HCT116 (cell line): ENCODE results near the gene VCX3B. TPM values are rescaled to one million over a fixed set of nuclear protein-coding genes. Genes with fewer than 3 reads are reported as not detected.

Source experiments
- ATAC-seq: fragments of 200-7000 bp; cut with Tn5 transposase; 2 replicates; pipeline ENCODE4 v1.9.1; 2020; ENCODE audit warnings: mild to moderate bottlenecking, moderate library complexity
- BruUV-seq: library from RNA; stranded (reverse); fragments of 400-500 nt; replicated peaks from 2 replicates; lab custom pipeline; 2021; lab: Mats Ljungman, UMichigan
- CTCF ChIA-PET: fragments of 300-600 bp; sonication (Branson Sonifier 250); formaldehyde crosslinking; loops from one replicate; lab custom pipeline; 2021; ENCODE audit warnings: antibody characterized with exemption; lab: Charles Lee
- POLR2A ChIA-PET: fragments of 300-600, 350-600 bp; sonication (Branson Sonifier 250); formaldehyde crosslinking; loops from one replicate; lab custom pipeline; 2021; ENCODE audit warnings: antibody characterized with exemption; lab: Charles Lee
- RAD21 ChIA-PET, 2 experiments: fragments of 300-600 bp; sonication (Branson Sonifier 250); formaldehyde crosslinking; loops; one replicate each; lab custom pipeline; 2023; ENCODE audit warnings: low total read pairs in 2 of 2; ENCODE audit not compliant: uncharacterized antibody in 2 of 2, unreplicated experiment in 2 of 2, low non-redundant PET in 1 of 2; lab: Charles Lee
- DNase-seq: peaks from one replicate; pipeline ENCODE4 v3.0.0-alpha.2; 2010; ENCODE audit warnings: low read depth, low spot score
- H2AFZ ChIP-seq: fragments of 200-600 bp; shearing (Covaris generic), sonication (generic); 2 replicates; pipeline ENCODE4 v1.6.1; 2017; ENCODE audit warnings: low read depth, mixed run types, mixed read lengths, antibody characterized with exemption, low read length; ENCODE audit not compliant: poor library complexity, severe bottlenecking
- H3K27ac ChIP-seq: 2 replicates; pipeline ENCODE4 v1.5.1; 2012; ENCODE audit warnings: low read depth, low read length
- H3K27me3 ChIP-seq: fragments of 200-600 bp; sonication (generic); 2 replicates; pipeline ENCODE4 v1.6.1; 2016; ENCODE audit warnings: mixed run types, low read length, mixed read lengths; ENCODE audit not compliant: insufficient read depth
- H3K36me3 ChIP-seq, 2 experiments: fragments of 200-500 bp in 1 of 2; fragments of 200-600 bp in 1 of 2; sonication (Bioruptor generic) in 1 of 2; sonication (generic) in 1 of 2; 2 replicates each; pipeline versions ENCODE4 v1.5.1 to v1.6.1; 2014 to 2016; ENCODE audit warnings: low read length in 2 of 2, inconsistent platforms in 1 of 2, mixed read lengths in 1 of 2, mixed run types in 1 of 2; ENCODE audit not compliant: insufficient read depth in 2 of 2, control insufficient read depth in 1 of 2
- H3K4me1 ChIP-seq, 2 experiments: fragments of 200-600 bp in 1 of 2; sonication (generic) in 1 of 2; 2 replicates each; pipeline versions ENCODE4 v1.5.1 to v1.6.1; 2012 to 2017; ENCODE audit warnings: low read length in 2 of 2, inconsistent platforms in 1 of 2, mild to moderate bottlenecking in 1 of 2, mixed read lengths in 1 of 2, mixed run types in 1 of 2, moderate library complexity in 1 of 2; ENCODE audit not compliant: insufficient read depth in 2 of 2, control insufficient read depth in 1 of 2
- H3K4me2 ChIP-seq: fragments of 200-600 bp; sonication (generic); 2 replicates; pipeline ENCODE4 v1.6.1; 2017; ENCODE audit warnings: mixed run types, low read length, mixed read lengths
- H3K4me3 ChIP-seq, 2 experiments: fragments of 200-600 bp in 1 of 2; sonication (generic) in 1 of 2; replicated peaks in 1 of 2; 2 replicates each; pipeline ENCODE4 v1.5.1; 2011 to 2016; ENCODE audit warnings: low read length in 2 of 2, control low read depth in 1 of 2, low read depth in 1 of 2, mild to moderate bottlenecking in 1 of 2, mixed read lengths in 1 of 2, mixed run types in 1 of 2
- H3K79me2 ChIP-seq: fragments of 200-600 bp; sonication (generic); 2 replicates; pipeline ENCODE4 v1.6.1; 2017; ENCODE audit warnings: mild to moderate bottlenecking, mixed run types, low read length, moderate library complexity, mixed read lengths; ENCODE audit not compliant: insufficient read depth
- H3K9ac ChIP-seq: fragments of 200-600 bp; sonication (generic); 2 replicates; pipeline ENCODE4 v1.6.1; 2016; ENCODE audit warnings: low read length, mixed read lengths
- H3K9me2 ChIP-seq: fragments of 200-600 bp; sonication (generic), shearing (Covaris generic); 2 replicates; pipeline ENCODE4 v1.6.1; 2017; ENCODE audit warnings: mixed run types, mild to moderate bottlenecking, moderate library complexity; ENCODE audit not compliant: insufficient read depth
- H3K9me3 ChIP-seq, 2 experiments: fragments of 200-500 bp in 1 of 2; fragments of 200-600 bp in 1 of 2; sonication (Bioruptor generic) in 1 of 2; sonication (generic) in 1 of 2; 2 replicates each; pipeline ENCODE4 v1.6.1; 2014 to 2017; ENCODE audit warnings: low read length in 2 of 2, mixed read lengths in 2 of 2, inconsistent platforms in 1 of 2, low read depth in 1 of 2, mild to moderate bottlenecking in 1 of 2, mixed run types in 1 of 2, moderate library complexity in 1 of 2; ENCODE audit not compliant: control insufficient read depth in 1 of 2, insufficient read depth in 1 of 2
- H4K20me1 ChIP-seq: fragments of 200-600 bp; sonication (generic), shearing (Covaris generic); 2 replicates; pipeline ENCODE4 v1.6.1; 2017; ENCODE audit warnings: mixed run types, mild to moderate bottlenecking, moderate library complexity; ENCODE audit not compliant: insufficient read depth
- ELF1 ChIP-seq: IDR thresholded peaks from 2 replicates; pipeline ENCODE4 v1.6.1; 2012; ENCODE audit warnings: low read depth, borderline replicate concordance
- EZH2 ChIP-seq: fragments of 200-600 bp; sonication (generic); IDR thresholded peaks from 2 replicates; pipeline ENCODE4 v1.6.1; 2017; ENCODE audit warnings: antibody characterized with exemption, mixed run types
- EZH2phosphoT487 ChIP-seq: fragments of 200-600 bp; IDR thresholded peaks from 2 replicates; pipeline ENCODE4 v1.6.1; 2018; ENCODE audit warnings: antibody characterized with exemption, borderline replicate concordance
- JUND ChIP-seq: IDR thresholded peaks from 2 replicates; pipeline ENCODE4 v1.6.1; 2012
- POLR2AphosphoS5 ChIP-seq: IDR thresholded peaks from 2 replicates; pipeline ENCODE4 v1.6.1; 2011; ENCODE audit warnings: mild to moderate bottlenecking, low read depth, low read length, moderate library complexity
- RAD21 ChIP-seq: IDR thresholded peaks from 2 replicates; pipeline ENCODE4 v1.6.1; 2012; ENCODE audit warnings: low read depth, mild to moderate bottlenecking
- SIN3A ChIP-seq: IDR thresholded peaks from 2 replicates; pipeline ENCODE4 v1.6.1; 2012; ENCODE audit warnings: low read depth
- SP1 ChIP-seq: IDR thresholded peaks from 2 replicates; pipeline ENCODE4 v1.6.1; 2012; ENCODE audit warnings: low read depth
- YY1 ChIP-seq: IDR thresholded peaks from 2 replicates; pipeline ENCODE4 v1.6.1; 2011; ENCODE audit warnings: low read length, low read depth, moderate library complexity, mild to moderate bottlenecking; ENCODE audit not compliant: insufficient replicate concordance; ENCODE audit errors: extremely low read depth
- intact Hi-C: fragments of 100-400 bp; cut with micrococcal nuclease; formaldehyde crosslinking; loops from 2 replicates; pipeline ENCODE4 v1.10.0; 2022
- total RNA-seq: library from RNA; stranded (reverse); gene quantifications from one replicate; pipeline ENCODE4 v1.2.1, GENCODE V29; 2021; ENCODE audit not compliant: unreplicated experiment
- TF ChIP-seq, protein P1 (sequence below): IDR thresholded peaks from 2 replicates; pipeline ENCODE4 v1.6.1; 2012
- TF ChIP-seq, protein P2 (sequence below): IDR thresholded peaks from 2 replicates; pipeline ENCODE4 v1.6.1; 2012
- TF ChIP-seq, protein P3 (sequence below): IDR thresholded peaks from 2 replicates; pipeline ENCODE4 v1.6.1; 2012; ENCODE audit warnings: low read depth

Gene VCX3B
- total RNA-seq, 1 experiment from 2014 or later, result not detected

DNA sequence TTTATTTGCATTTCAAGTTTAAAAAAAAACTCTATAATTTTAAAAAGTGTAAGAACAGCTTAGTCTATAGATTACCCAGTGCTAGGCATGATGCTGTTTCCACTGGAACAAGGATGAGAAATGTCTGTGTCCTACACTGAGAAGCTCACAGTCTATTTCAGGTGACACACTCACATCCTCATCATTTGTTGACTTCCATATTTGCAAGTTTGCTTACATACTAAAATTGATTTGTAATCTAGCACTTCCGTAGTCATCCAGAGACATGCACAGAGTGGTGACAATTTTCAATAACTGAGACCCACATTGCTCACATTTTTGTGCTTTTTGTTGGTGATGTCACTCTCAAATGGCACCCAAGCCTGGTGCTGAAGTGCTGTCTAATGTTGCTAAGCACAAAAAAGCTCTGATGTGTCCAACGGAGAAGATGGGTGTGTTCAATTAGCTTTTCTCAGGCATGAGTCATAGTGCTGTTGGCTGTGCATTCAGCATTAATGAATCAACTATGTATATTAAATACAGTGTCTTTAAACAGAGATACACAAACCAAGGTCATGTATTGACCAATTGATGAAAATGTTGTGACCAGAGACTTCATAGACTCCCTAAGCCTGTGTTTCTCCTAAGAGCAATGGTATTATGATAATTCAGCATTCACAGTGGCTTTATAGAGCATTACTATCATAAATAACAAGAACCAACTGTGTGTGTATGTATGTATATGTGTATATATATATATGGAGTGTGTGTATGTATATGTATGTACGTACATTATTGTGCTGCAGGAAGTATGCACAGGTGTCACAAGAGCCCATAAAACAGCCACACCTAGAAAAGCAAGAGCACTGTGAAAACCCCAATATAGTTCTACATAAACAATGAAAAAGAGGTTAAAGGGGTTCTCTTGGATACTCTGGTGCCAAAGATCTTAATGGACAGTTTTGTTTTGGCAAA is 31.2 kb upstream of the VCX3B start:
- no peaks in the 10 kb centered on the region for H3K79me2 ChIP-seq
- TF ChIP-seq SP1 (no peak), EZH2 (no peak), EZH2phosphoT487 (no peak), SIN3A (no peak), POLR2AphosphoS5 (no peak), JUND (no peak), YY1 (no peak), RAD21 (no peak), ELF1 (no peak)
- TF ChIP-seq, protein P1, sequence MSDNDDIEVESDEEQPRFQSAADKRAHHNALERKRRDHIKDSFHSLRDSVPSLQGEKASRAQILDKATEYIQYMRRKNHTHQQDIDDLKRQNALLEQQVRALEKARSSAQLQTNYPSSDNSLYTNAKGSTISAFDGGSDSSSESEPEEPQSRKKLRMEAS, result no peak
- TF ChIP-seq, protein P2, sequence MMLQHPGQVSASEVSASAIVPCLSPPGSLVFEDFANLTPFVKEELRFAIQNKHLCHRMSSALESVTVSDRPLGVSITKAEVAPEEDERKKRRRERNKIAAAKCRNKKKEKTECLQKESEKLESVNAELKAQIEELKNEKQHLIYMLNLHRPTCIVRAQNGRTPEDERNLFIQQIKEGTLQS, result no peak
- TF ChIP-seq, protein P3, sequence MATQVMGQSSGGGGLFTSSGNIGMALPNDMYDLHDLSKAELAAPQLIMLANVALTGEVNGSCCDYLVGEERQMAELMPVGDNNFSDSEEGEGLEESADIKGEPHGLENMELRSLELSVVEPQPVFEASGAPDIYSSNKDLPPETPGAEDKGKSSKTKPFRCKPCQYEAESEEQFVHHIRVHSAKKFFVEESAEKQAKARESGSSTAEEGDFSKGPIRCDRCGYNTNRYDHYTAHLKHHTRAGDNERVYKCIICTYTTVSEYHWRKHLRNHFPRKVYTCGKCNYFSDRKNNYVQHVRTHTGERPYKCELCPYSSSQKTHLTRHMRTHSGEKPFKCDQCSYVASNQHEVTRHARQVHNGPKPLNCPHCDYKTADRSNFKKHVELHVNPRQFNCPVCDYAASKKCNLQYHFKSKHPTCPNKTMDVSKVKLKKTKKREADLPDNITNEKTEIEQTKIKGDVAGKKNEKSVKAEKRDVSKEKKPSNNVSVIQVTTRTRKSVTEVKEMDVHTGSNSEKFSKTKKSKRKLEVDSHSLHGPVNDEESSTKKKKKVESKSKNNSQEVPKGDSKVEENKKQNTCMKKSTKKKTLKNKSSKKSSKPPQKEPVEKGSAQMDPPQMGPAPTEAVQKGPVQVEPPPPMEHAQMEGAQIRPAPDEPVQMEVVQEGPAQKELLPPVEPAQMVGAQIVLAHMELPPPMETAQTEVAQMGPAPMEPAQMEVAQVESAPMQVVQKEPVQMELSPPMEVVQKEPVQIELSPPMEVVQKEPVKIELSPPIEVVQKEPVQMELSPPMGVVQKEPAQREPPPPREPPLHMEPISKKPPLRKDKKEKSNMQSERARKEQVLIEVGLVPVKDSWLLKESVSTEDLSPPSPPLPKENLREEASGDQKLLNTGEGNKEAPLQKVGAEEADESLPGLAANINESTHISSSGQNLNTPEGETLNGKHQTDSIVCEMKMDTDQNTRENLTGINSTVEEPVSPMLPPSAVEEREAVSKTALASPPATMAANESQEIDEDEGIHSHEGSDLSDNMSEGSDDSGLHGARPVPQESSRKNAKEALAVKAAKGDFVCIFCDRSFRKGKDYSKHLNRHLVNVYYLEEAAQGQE, result no peak
- DNase-seq (no peak), ATAC-seq (no peak)
- no peak overlapping the region for H3K27ac ChIP-seq
- no peaks in the 10 kb centered on the region for H3K9me3 ChIP-seq
- H2AFZ ChIP-seq, result no peak overlapping the region
- ChIA-PET CTCF (no interaction called here), RAD21 (no interaction called here), POLR2A (no interaction called here)
- no TSS peak for BruUV-seq
- H3K9ac ChIP-seq, result no peak overlapping the region
- H3K36me3 ChIP-seq, result no peaks in the 10 kb centered on the region
- H4K20me1 ChIP-seq, result no peaks in the 10 kb centered on the region
- H3K9me2 ChIP-seq, result no peaks in the 10 kb centered on the region
- H3K4me1 ChIP-seq, result no peaks in the 10 kb centered on the region
- no peaks in the 10 kb centered on the region for H3K27me3 ChIP-seq
- H3K4me3 ChIP-seq, result no peak overlapping the region
- intact Hi-C loops, result no loop called here
- H3K4me2 ChIP-seq, result no peak overlapping the region
